K562 (cell line): ENCODE data around the gene EIF3I. TPM values are rescaled to one million over a fixed set of nuclear protein-coding genes. Genes with fewer than 3 reads are reported as not detected.

Experiments
- ATAC-seq: fragments of 200-7000 bp; cut with Tn5 transposase; 3 replicates; pipeline ENCODE4 v1.9.1; 2020; ENCODE audit warnings: moderate library complexity
- BruUV-seq: library from RNA; stranded (reverse); fragments of 400-500 nt; replicated peaks from 2 replicates; lab custom pipeline; 2021; lab: Mats Ljungman, UMichigan
- CTCF ChIA-PET: fragments of 300-600 bp; formaldehyde crosslinking; extraction: SDS; loops from one replicate; lab custom pipeline; 2021; ENCODE audit warnings: low intra/inter-chr PET ratio; lab: Yijun Ruan, JAX
- POLR2A ChIA-PET: fragments of 300-600, 350-650 bp; sonication (Branson Sonifier 250); formaldehyde crosslinking; extraction: SDS; loops from one replicate; lab custom pipeline; 2021; ENCODE audit warnings: antibody characterized with exemption, inconsistent platforms; lab: Yijun Ruan, JAX
- DNase-seq, 4 experiments: peaks; one replicate each; pipeline versions ENCODE4 v3.0.0 to v3.0.0-alpha.2; 2011 to 2018; ENCODE audit warnings: low spot score in 3 of 4, mixed read lengths in 3 of 4; ENCODE audit errors: extremely low read depth in 1 of 4
- FAIRE-seq: peaks from 2 replicates; lab custom pipeline; 2011; peaks lifted over from hg19 to GRCh38; lab: Jason Lieb, UNC
- H2AFZ ChIP-seq: 2 replicates; pipeline ENCODE4 v1.6.0; 2011; ENCODE audit warnings: low read depth, low read length, control low read depth, inconsistent platforms
- H3K27ac ChIP-seq: fragments of 200-600 bp; 3 replicates; pipeline ENCODE4 v1.8.0; 2011; ENCODE audit warnings: low read depth, mild to moderate bottlenecking, control low read depth, inconsistent platforms, low read length, moderate library complexity, mixed read lengths; ENCODE audit errors: extremely low read depth
- H3K27me3 ChIP-seq, 2 experiments: fragments of 300-600 bp in 1 of 2; 2 replicates in 1 of 2; 3 replicates in 1 of 2; pipeline versions ENCODE4 v1.6.0 to v1.8.0; 2011; ENCODE audit warnings: inconsistent platforms in 2 of 2, low read length in 2 of 2, mild to moderate bottlenecking in 1 of 2, mixed read lengths in 1 of 2, moderate library complexity in 1 of 2; ENCODE audit not compliant: control insufficient read depth in 2 of 2, insufficient read depth in 2 of 2
- H3K36me3 ChIP-seq: fragments of 300-600 bp; 3 replicates; pipeline ENCODE4 v1.8.0; 2011; ENCODE audit warnings: mild to moderate bottlenecking, low read length, inconsistent platforms; ENCODE audit not compliant: control insufficient read depth, insufficient read depth
- H3K4me1 ChIP-seq, 2 experiments: fragments of 200-600 bp in 1 of 2; replicated peaks in 1 of 2; 2 replicates in 1 of 2; 3 replicates in 1 of 2; pipeline versions ENCODE4 v1.5.1 to v1.8.0; 2011; ENCODE audit warnings: inconsistent platforms in 2 of 2, low read length in 2 of 2, mild to moderate bottlenecking in 1 of 2, mixed read lengths in 1 of 2, moderate library complexity in 1 of 2; ENCODE audit not compliant: control insufficient read depth in 2 of 2, insufficient read depth in 2 of 2
- H3K4me2 ChIP-seq: 2 replicates; pipeline ENCODE4 v1.6.1; 2011; ENCODE audit warnings: low read length, control low read depth, inconsistent platforms, mixed read lengths; ENCODE audit not compliant: insufficient read depth
- H3K4me3 ChIP-seq: fragments of 200-600 bp; sonication (generic), shearing (Covaris generic); 2 replicates; pipeline ENCODE4 v1.5.1; 2016; ENCODE audit warnings: control low read depth, inconsistent platforms
- H3K79me2 ChIP-seq: fragments of 200-600 bp; 3 replicates; pipeline ENCODE4 v1.8.0; 2011; ENCODE audit warnings: low read length, inconsistent platforms; ENCODE audit not compliant: control insufficient read depth, insufficient read depth
- H3K9ac ChIP-seq, 2 experiments: 2 replicates each; pipeline versions ENCODE4 v1.6.0 to v1.6.1; 2011; ENCODE audit warnings: low read depth in 2 of 2, low read length in 2 of 2, control low read depth in 1 of 2, inconsistent platforms in 1 of 2, mild to moderate bottlenecking in 1 of 2, mixed read lengths in 1 of 2; ENCODE audit not compliant: insufficient read depth in 1 of 2
- H3K9me1 ChIP-seq: one replicate; pipeline ENCODE4 v1.6.0; 2011; ENCODE audit warnings: inconsistent platforms, mild to moderate bottlenecking, low read length, moderate library complexity; ENCODE audit not compliant: control insufficient read depth, insufficient read depth
- H3K9me3 ChIP-seq: replicated peaks from 2 replicates; pipeline ENCODE4 v1.5.1; 2011; ENCODE audit warnings: low read depth, low read length, inconsistent platforms; ENCODE audit not compliant: control insufficient read depth, insufficient read depth
- H4K20me1 ChIP-seq: replicated peaks from 2 replicates; pipeline ENCODE4 v1.6.1; 2011; ENCODE audit warnings: low read length, inconsistent platforms, mixed read lengths; ENCODE audit not compliant: control insufficient read depth, insufficient read depth
- DLX4 ChIP-seq: fragments of 250-450 bp; sonication (Bioruptor Pico); IDR thresholded peaks from 2 replicates; pipeline ENCODE4 v1.6.1; 2021; ENCODE audit warnings: mild to moderate bottlenecking
- POLR2G ChIP-seq: fragments of 200-400 bp; formaldehyde crosslinking; IDR thresholded peaks from 2 replicates; pipeline ENCODE4 v1.6.1; 2017; ENCODE audit warnings: low read depth, mild to moderate bottlenecking, antibody characterized with exemption, low read length, moderate library complexity
- RBFOX2 ChIP-seq: fragments of 200-400 bp; formaldehyde crosslinking; IDR thresholded peaks from 2 replicates; pipeline ENCODE4 v1.6.1; 2017; ENCODE audit warnings: low read depth, mild to moderate bottlenecking, low read length, moderate library complexity
- WGBS: fragments of 100-300 bp; shearing (Covaris generic); methylation state at CpG from one replicate; pipeline ENCODE4 v1.1.6; 2016; ENCODE audit warnings: low coverage, mixed read lengths; ENCODE audit not compliant: insufficient coverage; ENCODE audit errors: missing lambda C conversion rate; 5-methylcytosine and 5-hydroxymethylcytosine counted together
- in situ Hi-C: fragments of 300-500 bp; cut with MboI; formaldehyde crosslinking; loops from 4 replicates; pipeline ENCODE4 v1.15.0; 2018; ENCODE audit warnings: inconsistent platforms, mixed read lengths
- intact Hi-C: fragments of 100-400 bp; cut with micrococcal nuclease; formaldehyde crosslinking; loops from 2 replicates; pipeline ENCODE4 v1.14.2; 2022
- polyA plus RNA-seq, 8 experiments: library from polyadenylated mRNA; depleted of rRNA in 4 of 8; stranded (reverse) in 5 of 8; unstranded in 3 of 8; fragments of >200 nt; fragmentation: Nextera tagmentation in 2 of 8; fragmentation: Illumina TruSeq in 1 of 8; extraction: Ambion mirVana in 2 of 8; extraction: Trizol in 1 of 8; gene quantifications; 2 replicates each; pipeline versions ENCODE4 v1.2.1 to v1.2.3, GENCODE V29; 2011 to 2014; ENCODE audit warnings: inconsistent platforms in 1 of 8, missing spikeins in 1 of 8
- total RNA-seq, 7 experiments: library from RNA; depleted of rRNA in 6 of 7; stranded (reverse); fragments of >200 nt in 6 of 7; fragmentation: Illumina TruSeq in 2 of 7; extraction: Trizol in 2 of 7; gene quantifications; 2 replicates each; pipeline versions ENCODE4 v1.2.1 to v1.2.3, GENCODE V29; 2011 to 2021; ENCODE audit warnings: low replicate concordance in 1 of 7

EIF3I gene
- total and polyA plus RNA-seq, 9 of the 15 experiments (the other 6 are each of a cell fraction or from before 2014, with no cell fraction given) = 414 to 1,526 (median 635) TPM

- no peak for DNase-seq
- peak overlapping the region in 1 of 2 experiments; percentile 77; a peak in 1 of 4 replicates for H3K9ac ChIP-seq
- CTCF ChIA-PET = no interaction called here
- peaks cover 13% of the 10 kb centered on the region; the same call in 2 of the 3 replicates for H3K79me2 ChIP-seq
- no peak overlapping the region; the same call in 2 of the 3 replicates for H3K27ac ChIP-seq
- FAIRE-seq = no peak
- 60% methylated on average over 6 of the region's 6 CpGs for WGBS
- intact Hi-C loops (no loop called here), in situ Hi-C loops (no loop called here)
- ATAC-seq = no peak
- H3K9me3 ChIP-seq = no peaks in the 10 kb centered on the region
- peaks cover 57% of the 10 kb centered on the region for H3K36me3 ChIP-seq
- POLR2A ChIA-PET = interaction anchor here (0.7 to 10.8 kb wide), 11 partner anchors 11 to 138 kb away, joined by 3 to 201 read pairs (median 4); partner anchors contain the start of genes DCDC2B, IQCC, KPNA6 and MARCKSL1
- H4K20me1 ChIP-seq = no peaks in the 10 kb centered on the region; the same call in none of the 2 replicates
- peaks cover 16 to 39% of the 10 kb centered on the region in 2 experiments for H3K4me1 ChIP-seq
- H3K4me3 ChIP-seq = no peak overlapping the region
- H2AFZ ChIP-seq = no peak overlapping the region
- H3K4me2 ChIP-seq = no peak overlapping the region
- peak; percentile 59 for TF ChIP-seq RBFOX2
- TF ChIP-seq DLX4 (CRISPR knock-in tag) = no peak
- TF ChIP-seq POLR2G = peak; percentile 75
- no TSS peak for BruUV-seq
- H3K9me1 ChIP-seq = peaks cover 3% of the 10 kb centered on the region
- H3K27me3 ChIP-seq = no peaks in the 10 kb centered on the region
Measured at GRCh38 chr1:32197837-32198236, 24.4 kb upstream of the EIF3I start.
